ENCODE measurements around the gene CDKN1B.

Gene CDKN1B

DNA sequence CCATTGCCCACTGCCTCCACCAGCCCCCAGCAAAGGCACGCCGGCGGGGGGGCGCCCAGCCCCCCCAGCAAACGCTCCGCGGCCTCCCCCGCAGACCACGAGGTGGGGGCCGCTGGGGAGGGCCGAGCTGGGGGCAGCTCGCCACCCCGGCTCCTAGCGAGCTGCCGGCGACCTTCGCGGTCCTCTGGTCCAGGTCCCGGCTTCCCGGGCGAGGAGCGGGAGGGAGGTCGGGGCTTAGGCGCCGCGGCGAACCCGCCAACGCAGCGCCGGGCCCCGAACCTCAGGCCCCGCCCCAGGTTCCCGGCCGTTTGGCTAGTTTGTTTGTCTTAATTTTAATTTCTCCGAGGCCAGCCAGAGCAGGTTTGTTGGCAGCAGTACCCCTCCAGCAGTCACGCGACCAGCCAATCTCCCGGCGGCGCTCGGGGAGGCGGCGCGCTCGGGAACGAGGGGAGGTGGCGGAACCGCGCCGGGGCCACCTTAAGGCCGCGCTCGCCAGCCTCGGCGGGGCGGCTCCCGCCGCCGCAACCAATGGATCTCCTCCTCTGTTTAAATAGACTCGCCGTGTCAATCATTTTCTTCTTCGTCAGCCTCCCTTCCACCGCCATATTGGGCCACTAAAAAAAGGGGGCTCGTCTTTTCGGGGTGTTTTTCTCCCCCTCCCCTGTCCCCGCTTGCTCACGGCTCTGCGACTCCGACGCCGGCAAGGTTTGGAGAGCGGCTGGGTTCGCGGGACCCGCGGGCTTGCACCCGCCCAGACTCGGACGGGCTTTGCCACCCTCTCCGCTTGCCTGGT lies at the start of gene CDKN1B:
TSS of gene CDKN1B (plus strand) at position 576 of the 793 bp plus-strand sequence. CDS start 472 bp downstream, outside the sequence.
- DNase-seq (ENCODE audit: low read depth): peak; percentile 77

DNA sequence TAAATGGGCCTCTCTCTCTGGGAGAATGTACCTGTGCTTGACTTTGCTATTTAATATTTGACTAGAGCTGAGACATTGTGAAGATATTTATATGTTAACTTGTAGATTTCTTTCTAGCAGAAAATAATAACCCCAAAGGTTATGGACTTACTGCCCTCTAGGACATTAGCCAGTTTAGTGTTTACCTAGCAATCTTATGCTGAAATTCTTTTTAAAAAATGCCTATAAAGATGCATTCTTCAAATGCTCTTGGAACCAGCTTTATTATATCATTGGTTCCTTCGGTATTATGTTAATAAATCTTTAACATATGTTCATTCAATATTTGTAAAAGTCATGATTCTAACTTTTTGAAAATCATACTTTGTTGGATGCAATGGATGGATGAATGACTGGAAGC lies 49.2 kb upstream of the CDKN1B start:
- DNase-seq (ENCODE audit: low read depth): no peak

- no peak for DNase-seq (ENCODE audit: low read depth)
Measured at GRCh38 chr12:12669020-12669419, 48.1 kb upstream of the CDKN1B start.

GRCh38 chr12:12671850-12672660 lies 45.1 kb upstream of the CDKN1B start:
- DNase-seq (ENCODE audit: low read depth): no peak

GRCh38 chr12:12673296-12673695 lies 43.9 kb upstream of the CDKN1B start:
- no peak for DNase-seq (ENCODE audit: low read depth)

- no peak for DNase-seq (ENCODE audit: low read depth)
Measured at GRCh38 chr12:12676605-12677004, 40.6 kb upstream of the CDKN1B start.

GRCh38 chr12:12681061-12681765 lies 36.0 kb upstream of the CDKN1B start:
- DNase-seq (ENCODE audit: low read depth): no peak

GRCh38 chr12:12682284-12682683 lies 34.9 kb upstream of the CDKN1B start:
- no peak for DNase-seq (ENCODE audit: low read depth)

DNA sequence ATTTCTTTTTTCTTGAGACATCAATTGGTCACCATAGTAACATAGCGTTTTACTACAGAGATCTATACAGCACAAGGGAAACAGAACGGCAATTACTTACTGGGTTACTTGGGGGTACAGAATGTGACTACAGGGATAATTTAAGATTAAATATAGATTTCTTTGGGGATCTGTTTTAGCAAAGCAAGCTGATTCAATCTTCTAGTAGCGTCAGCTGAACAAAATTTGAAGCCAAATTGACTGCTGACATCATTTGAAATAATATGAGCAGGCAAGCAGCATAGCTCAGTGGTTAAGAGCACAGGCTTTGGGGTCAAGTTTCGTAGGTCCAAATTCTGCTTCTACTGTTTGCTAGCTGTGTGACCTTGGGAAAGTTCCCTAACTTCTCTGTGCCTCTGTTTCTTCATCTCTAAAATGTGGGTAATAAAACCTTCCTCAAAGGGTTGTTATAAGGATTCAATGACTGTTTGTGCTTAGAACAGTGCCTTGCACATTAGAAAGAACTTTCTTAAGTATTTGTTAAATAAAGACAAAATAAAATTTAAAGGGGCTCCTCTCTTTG lies 34.0 kb upstream of the CDKN1B start:
- no peak for DNase-seq (ENCODE audit: low read depth)

- no peak for DNase-seq (ENCODE audit: low read depth)
Measured at GRCh38 chr12:12683725-12684124, 33.4 kb upstream of the CDKN1B start.

- DNase-seq (ENCODE audit: low read depth): no peak
Measured at GRCh38 chr12:12684375-12685106, 32.6 kb upstream of the CDKN1B start.

DNA sequence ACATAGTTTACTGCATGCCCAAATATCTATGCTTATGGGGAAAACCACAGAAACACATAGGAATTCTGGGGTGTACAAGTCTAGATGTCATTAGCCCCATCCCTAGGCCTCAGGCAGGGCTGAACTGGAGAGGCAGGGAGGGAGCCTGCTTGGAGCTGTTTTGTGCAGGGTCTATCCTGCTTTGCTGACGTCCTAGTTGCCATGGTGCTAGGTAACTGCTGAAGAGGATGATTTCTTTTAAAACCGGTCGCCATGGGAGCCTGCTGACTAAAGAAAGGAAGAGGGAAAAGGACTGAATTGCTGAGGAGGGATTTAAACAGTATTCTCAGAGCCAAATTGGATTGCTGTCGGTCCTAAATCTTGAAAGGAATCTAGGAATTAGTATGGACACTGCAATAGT lies 31.9 kb upstream of the CDKN1B start:
- no peak for DNase-seq (ENCODE audit: low read depth)

DNA sequence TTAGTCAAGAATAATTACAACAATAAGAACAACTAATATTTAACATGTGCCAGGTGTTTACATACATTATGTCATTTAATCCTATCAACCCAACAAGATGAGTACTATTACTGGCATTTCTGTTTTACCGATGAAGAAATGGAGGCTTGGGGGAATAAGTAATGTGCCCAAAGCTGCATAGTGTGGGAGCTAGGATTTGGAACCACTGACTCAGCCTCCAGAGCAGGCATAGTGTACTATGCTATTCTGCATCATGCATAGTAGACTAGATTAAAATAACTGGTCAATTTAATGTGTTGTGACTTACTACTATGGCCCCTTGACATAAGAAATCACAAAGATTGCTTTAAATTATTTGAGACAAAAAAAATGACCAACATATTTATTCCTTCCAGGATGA lies 30.7 kb upstream of the CDKN1B start:
- no peak for DNase-seq (ENCODE audit: low read depth)

GRCh38 chr12:12686925-12687324 lies 30.2 kb upstream of the CDKN1B start:
- no peak for DNase-seq (ENCODE audit: low read depth)

DNA sequence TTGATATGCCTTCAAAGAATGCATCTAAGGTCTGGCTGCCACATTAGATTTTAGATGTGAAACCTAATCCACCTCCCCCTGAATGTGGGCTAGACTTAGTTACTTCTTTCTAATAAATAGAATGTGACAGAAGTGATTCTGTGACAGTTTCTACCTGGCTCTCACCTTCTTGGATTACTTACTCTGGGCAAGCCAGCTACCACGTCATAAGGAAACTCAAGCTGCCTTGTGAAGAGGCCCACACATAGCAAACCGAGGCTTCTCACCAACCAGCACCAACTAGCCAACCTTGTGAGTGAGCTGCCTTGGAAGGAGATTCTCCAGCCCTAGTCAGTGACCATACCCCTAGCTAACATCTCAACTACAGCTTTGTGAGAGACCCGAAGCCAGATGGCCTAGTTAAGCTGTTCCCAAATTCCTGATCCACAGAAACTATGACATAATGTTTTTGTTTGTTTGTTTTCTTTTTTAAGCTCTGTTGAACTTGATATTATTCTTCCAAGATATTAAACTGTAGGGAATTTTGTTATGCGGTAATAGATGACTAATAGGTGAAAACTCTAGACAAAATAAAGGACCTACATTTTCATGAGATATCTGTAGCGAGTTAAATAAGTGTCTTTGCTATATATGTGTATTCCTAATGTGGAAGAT lies 27.4 kb upstream of the CDKN1B start:
- no peak for DNase-seq (ENCODE audit: low read depth)

GRCh38 chr12:12691549-12691948 lies 25.6 kb upstream of the CDKN1B start:
- no peak for DNase-seq (ENCODE audit: low read depth)

- no peak for DNase-seq (ENCODE audit: low read depth)
Measured at GRCh38 chr12:12693111-12693671, 24.0 kb upstream of the CDKN1B start.

- peak; percentile 80 for DNase-seq (ENCODE audit: low read depth)
Measured at GRCh38 chr12:12696562-12697383, 20.4 kb upstream of the CDKN1B start.

- no peak for DNase-seq (ENCODE audit: low read depth)
Measured at GRCh38 chr12:12699345-12699744, 17.8 kb upstream of the CDKN1B start.

DNA sequence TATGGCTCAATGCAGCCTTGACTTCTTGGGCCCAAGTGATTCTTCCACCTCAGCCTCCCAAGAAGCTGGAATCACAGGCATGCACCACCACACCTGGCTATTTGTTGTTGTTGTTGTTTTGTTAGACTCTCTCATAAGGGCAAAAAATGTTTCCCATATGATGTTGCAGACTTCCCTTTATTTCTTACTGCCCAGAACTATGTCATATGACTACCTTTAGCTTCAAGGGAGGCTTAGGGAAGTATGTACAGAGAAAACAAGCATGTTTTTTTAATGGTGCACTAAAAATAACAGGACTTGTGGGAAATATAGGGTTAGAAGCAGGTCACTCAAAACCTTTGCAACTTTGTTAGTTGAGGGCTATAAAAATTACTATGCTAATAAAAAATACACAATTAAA lies 16.9 kb upstream of the CDKN1B start:
- DNase-seq (ENCODE audit: low read depth): no peak
